ENCODE data around the gene NYAP2.

NYAP2 gene

DNA sequence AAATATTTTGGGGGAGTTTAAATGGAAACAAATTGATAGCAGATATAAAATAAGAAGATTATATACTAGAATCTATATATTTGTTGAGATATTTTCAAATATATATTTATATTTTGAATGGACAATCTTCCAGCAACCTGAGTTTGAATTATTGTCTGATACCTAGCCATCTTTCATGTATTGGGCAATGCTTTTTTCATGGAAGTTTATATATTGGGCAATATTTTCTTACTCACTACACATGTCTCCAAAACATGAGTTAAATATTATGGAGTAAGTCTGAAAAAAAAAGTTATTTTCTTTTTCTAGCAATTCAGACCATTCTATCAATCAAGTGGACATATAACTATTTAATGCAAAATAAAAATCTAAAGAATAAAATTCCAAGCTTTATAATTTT is 295.2 kb downstream of the NYAP2 start:
- no peak for TF ChIP-seq FOXM1 (IDR thresholded peaks at IDR 0.05; ENCODE audit: borderline replicate concordance, low read depth)
- no peak for TF ChIP-seq CEBPB (IDR thresholded peaks at IDR 0.05)
- TF ChIP-seq TAF1 (IDR thresholded peaks at IDR 0.05; ENCODE audit: low read depth), result no peak
- TF ChIP-seq TCF12 (IDR thresholded peaks at IDR 0.05; ENCODE audit: low read depth), result no peak
- no peak for TF ChIP-seq CREB1 (IDR thresholded peaks at IDR 0.05; ENCODE audit: low read depth)
- TF ChIP-seq, protein P1, sequence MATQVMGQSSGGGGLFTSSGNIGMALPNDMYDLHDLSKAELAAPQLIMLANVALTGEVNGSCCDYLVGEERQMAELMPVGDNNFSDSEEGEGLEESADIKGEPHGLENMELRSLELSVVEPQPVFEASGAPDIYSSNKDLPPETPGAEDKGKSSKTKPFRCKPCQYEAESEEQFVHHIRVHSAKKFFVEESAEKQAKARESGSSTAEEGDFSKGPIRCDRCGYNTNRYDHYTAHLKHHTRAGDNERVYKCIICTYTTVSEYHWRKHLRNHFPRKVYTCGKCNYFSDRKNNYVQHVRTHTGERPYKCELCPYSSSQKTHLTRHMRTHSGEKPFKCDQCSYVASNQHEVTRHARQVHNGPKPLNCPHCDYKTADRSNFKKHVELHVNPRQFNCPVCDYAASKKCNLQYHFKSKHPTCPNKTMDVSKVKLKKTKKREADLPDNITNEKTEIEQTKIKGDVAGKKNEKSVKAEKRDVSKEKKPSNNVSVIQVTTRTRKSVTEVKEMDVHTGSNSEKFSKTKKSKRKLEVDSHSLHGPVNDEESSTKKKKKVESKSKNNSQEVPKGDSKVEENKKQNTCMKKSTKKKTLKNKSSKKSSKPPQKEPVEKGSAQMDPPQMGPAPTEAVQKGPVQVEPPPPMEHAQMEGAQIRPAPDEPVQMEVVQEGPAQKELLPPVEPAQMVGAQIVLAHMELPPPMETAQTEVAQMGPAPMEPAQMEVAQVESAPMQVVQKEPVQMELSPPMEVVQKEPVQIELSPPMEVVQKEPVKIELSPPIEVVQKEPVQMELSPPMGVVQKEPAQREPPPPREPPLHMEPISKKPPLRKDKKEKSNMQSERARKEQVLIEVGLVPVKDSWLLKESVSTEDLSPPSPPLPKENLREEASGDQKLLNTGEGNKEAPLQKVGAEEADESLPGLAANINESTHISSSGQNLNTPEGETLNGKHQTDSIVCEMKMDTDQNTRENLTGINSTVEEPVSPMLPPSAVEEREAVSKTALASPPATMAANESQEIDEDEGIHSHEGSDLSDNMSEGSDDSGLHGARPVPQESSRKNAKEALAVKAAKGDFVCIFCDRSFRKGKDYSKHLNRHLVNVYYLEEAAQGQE (IDR thresholded peaks at IDR 0.05; ENCODE audit: low read depth), result no peak
- no peak for TF ChIP-seq TEAD4 (IDR thresholded peaks at IDR 0.05)
- no peak for TF ChIP-seq RAD21 (IDR thresholded peaks at IDR 0.05; ENCODE audit: low read depth)
- TF ChIP-seq, protein P2, sequence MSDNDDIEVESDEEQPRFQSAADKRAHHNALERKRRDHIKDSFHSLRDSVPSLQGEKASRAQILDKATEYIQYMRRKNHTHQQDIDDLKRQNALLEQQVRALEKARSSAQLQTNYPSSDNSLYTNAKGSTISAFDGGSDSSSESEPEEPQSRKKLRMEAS (IDR thresholded peaks at IDR 0.05), result no peak
- TF ChIP-seq, protein P3, sequence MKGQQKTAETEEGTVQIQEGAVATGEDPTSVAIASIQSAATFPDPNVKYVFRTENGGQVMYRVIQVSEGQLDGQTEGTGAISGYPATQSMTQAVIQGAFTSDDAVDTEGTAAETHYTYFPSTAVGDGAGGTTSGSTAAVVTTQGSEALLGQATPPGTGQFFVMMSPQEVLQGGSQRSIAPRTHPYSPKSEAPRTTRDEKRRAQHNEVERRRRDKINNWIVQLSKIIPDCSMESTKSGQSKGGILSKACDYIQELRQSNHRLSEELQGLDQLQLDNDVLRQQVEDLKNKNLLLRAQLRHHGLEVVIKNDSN (IDR thresholded peaks at IDR 0.05), result no peak
- no peak for TF ChIP-seq ZBTB7A (IDR thresholded peaks at IDR 0.05; ENCODE audit: low read depth)
- TF ChIP-seq EP300 (IDR thresholded peaks at IDR 0.05; ENCODE audit: borderline replicate concordance), result no peak

DNA sequence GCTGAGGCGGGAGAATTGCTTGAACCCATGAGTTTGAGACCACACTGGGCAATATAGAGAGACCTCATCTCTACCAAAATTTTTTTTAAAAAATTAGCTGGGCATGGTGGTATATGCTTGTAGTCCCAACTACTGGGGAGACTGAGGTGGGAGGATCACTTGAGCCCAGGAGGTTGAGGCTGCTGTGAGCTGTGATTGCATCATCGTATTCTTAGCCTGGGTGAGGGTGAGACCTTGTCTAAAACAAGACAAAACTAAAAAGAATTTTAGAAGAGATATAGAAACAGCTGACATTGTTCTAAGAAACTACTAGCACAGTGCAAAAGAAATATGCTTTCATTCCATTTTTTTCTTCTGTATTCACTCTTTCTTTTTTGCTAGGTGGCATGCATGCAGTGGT is 298.4 kb downstream of the NYAP2 start:
- no peak for TF ChIP-seq EGR1 (IDR thresholded peaks at IDR 0.05)
- TF ChIP-seq CEBPB (IDR thresholded peaks at IDR 0.05), result no peak
- TF ChIP-seq ZBTB7A (IDR thresholded peaks at IDR 0.05; ENCODE audit: low read depth), result no peak
- no peak for TF ChIP-seq TAF1 (IDR thresholded peaks at IDR 0.05; ENCODE audit: low read depth)
- TF ChIP-seq TCF12 (IDR thresholded peaks at IDR 0.05; ENCODE audit: low read depth), result no peak
- no peak for TF ChIP-seq FOXM1 (IDR thresholded peaks at IDR 0.05; ENCODE audit: borderline replicate concordance, low read depth)

All from Ishikawa (cell line).